Kidney (tissue), 14 donors: ENCODE data around the gene NAA16. TPM values are rescaled to one million over a fixed set of nuclear protein-coding genes. Genes with fewer than 3 reads are reported as not detected.

Experiments used
- DNase-seq, 5 donors: peaks; one replicate each; pipeline ENCODE4 v3.0.0-alpha.2; 2013 to 2020
- FAIRE-seq: peaks from 2 replicates; lab custom pipeline; 2012; peaks lifted over from hg19 to GRCh38; lab: Jason Lieb, UNC
- H3K27ac ChIP-seq, 2 donors: one replicate each; pipeline ENCODE4 v1.7.0; 2013; ENCODE audit warnings: low read depth in 2 of 2, low read length in 2 of 2, inconsistent platforms in 1 of 2
- H3K27me3 ChIP-seq: one replicate; pipeline ENCODE4 v1.7.1; 2013; ENCODE audit warnings: low read length, inconsistent platforms; ENCODE audit not compliant: control insufficient read depth, insufficient read depth
- H3K36me3 ChIP-seq, 3 donors: one replicate each; pipeline versions ENCODE4 v1.7.0 to v1.7.1; 2013; ENCODE audit warnings: low read length in 3 of 3, control low read depth in 1 of 3, inconsistent platforms in 1 of 3; ENCODE audit not compliant: insufficient read depth in 3 of 3, control insufficient read depth in 2 of 3
- H3K4me1 ChIP-seq, 3 donors: one replicate each; pipeline versions ENCODE4 v1.7.0 to v1.7.1; 2013; ENCODE audit warnings: low read length in 3 of 3, inconsistent platforms in 1 of 3, low read depth in 1 of 3; ENCODE audit not compliant: control insufficient read depth in 2 of 3, insufficient read depth in 2 of 3
- H3K4me3 ChIP-seq, 3 donors: one replicate each; pipeline versions ENCODE4 v1.7.0 to v1.8.1; 2013; ENCODE audit warnings: low read length in 3 of 3, control low read depth in 1 of 3, inconsistent platforms in 1 of 3
- H3K9ac ChIP-seq, 3 donors: one replicate each; pipeline versions ENCODE4 v1.7.0 to v1.7.1; 2013; ENCODE audit warnings: low read length in 3 of 3, control low read depth in 1 of 3, inconsistent platforms in 1 of 3
- H3K9me3 ChIP-seq, 3 donors: one replicate each; pipeline versions ENCODE4 v1.7.0 to v1.7.1; 2013; ENCODE audit warnings: low read length in 3 of 3, control low read depth in 1 of 3, inconsistent platforms in 1 of 3; ENCODE audit not compliant: control insufficient read depth in 2 of 3, insufficient read depth in 1 of 3
- intact Hi-C: fragments of 100-400 bp; cut with DNase I; formaldehyde crosslinking; loops from one replicate; pipeline ENCODE4 v1.11.1; 2022
- polyA plus RNA-seq: library from polyadenylated mRNA; stranded (reverse); fragments of 350-450 nt; fragmentation: Illumina TruSeq; extraction: RNeasy Lipid Tissue Mini Kit (QIAGEN cat#74804); gene quantifications from one replicate; pipeline ENCODE4 v1.2.3, GENCODE V29; 2014; ENCODE audit warnings: low read depth, low replicate concordance; ENCODE audit not compliant: insufficient read depth
- total RNA-seq: library from RNA; stranded (reverse); fragmentation: NEBNext Ultra II Directional; extraction: Animal tissue kit (Norgen Biotek cat#: 25700); gene quantifications from one replicate; pipeline ENCODE4 v1.2.1, GENCODE V29; 2021
- TF ChIP-seq, protein P1 (sequence below): IDR thresholded peaks from 3 replicates; pipeline ENCODE4 v1.5.1; 2012; ENCODE audit warnings: mild to moderate bottlenecking, moderate library complexity, borderline replicate concordance; ENCODE audit not compliant: insufficient read depth; ENCODE audit errors: extremely low read depth
- donor health status: control.
- donor health status: control.
- donor health status: control.
- donor health status: control.
- donor health status: control.
- donor health status: DM: yes; HTN: yes; CAD: no.
- donor health status: Normal renal cell carcinoma (clear cell type).

Gene NAA16
- total and polyA plus RNA-seq, 2 donors from 2014 or later = 6.4 to 22.3 TPM

DNA sequence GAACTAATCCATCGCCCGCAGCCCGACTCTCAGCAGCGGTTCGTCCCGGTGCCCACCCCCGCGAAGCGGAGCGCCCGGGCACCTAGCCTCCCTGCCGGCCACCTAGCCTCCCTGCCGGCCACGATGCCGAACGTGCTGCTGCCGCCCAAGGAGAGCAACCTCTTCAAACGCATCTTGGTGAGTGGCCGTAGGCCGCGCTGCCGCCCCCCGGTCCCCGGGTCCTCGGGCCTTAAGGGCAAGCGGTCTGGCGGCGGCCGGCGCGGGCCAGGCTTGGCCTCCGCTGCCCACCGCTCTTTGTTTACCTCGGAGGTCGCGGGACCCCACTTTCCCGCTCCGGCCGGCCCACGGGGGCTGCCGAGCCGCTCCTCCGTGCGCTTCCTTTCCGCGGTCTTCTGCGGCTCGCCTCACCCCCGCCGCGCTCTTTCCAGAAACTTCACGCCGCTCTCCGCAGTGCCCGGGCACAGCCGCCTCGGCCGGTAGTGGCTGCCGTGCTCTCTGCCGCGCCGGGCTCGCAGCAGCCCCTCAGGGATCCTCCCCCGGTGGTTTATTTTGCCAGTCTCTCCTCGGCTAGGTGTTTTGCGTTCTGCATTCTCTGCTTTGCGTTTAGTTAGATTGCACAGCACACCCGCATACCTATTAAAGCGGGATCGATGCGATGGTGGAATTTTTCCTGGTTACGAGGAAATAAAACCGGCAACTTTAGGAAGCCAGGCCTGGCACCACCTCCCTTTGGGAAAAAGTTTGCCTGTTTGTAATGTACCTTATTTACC, 524 bp downstream of the NAA16 start:
- TF ChIP-seq, protein P1, sequence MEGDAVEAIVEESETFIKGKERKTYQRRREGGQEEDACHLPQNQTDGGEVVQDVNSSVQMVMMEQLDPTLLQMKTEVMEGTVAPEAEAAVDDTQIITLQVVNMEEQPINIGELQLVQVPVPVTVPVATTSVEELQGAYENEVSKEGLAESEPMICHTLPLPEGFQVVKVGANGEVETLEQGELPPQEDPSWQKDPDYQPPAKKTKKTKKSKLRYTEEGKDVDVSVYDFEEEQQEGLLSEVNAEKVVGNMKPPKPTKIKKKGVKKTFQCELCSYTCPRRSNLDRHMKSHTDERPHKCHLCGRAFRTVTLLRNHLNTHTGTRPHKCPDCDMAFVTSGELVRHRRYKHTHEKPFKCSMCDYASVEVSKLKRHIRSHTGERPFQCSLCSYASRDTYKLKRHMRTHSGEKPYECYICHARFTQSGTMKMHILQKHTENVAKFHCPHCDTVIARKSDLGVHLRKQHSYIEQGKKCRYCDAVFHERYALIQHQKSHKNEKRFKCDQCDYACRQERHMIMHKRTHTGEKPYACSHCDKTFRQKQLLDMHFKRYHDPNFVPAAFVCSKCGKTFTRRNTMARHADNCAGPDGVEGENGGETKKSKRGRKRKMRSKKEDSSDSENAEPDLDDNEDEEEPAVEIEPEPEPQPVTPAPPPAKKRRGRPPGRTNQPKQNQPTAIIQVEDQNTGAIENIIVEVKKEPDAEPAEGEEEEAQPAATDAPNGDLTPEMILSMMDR = no peak
- no peaks in the 10 kb centered on the region for H3K9me3 ChIP-seq
- peak overlapping the region; percentile 75 to 91 (median 90) for H3K9ac ChIP-seq
- H3K36me3 ChIP-seq = no peaks in the 10 kb centered on the region
- peak overlapping the region; percentile 76 to 90 (median 88) for H3K4me3 ChIP-seq
- DNase-seq (peak in 4 of 5 donors; percentile 45 to 84 (median 59)), FAIRE-seq (no peak)
- peak overlapping the region; percentile 87 to 94 for H3K27ac ChIP-seq
- intact Hi-C loops = no loop called here
- H3K4me1 ChIP-seq = peaks cover 0 to 6% (median 0%) of the 10 kb centered on the region in 3 donors
- H3K27me3 ChIP-seq = no peaks in the 10 kb centered on the region

DNA sequence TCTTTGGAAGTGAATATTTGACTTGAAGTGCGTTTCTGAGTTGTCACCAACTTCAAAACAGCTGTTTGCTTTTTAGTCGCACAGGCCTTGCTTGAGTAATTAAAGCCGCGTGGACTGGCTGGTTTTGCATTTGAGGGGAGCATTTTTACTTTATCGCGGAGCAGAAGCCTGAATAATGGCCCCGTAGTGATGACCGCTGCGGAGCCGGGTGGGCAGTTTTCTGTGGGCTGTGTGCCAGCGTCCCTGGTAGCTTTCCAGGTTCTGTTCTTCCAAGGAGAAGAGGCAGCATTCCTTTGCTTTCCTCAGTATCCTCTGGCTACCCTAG, 1.1 kb downstream of the NAA16 start:
- H3K27me3 ChIP-seq = no peaks in the 10 kb centered on the region

GRCh38 chr13:41313117-41313516, 2.0 kb downstream of the NAA16 start:
- no peak for FAIRE-seq
- intact Hi-C loops = no loop called here

More for the DNA sequence above, 1.1 kb downstream of the NAA16 start:
- Histone ChIP-seq H3K9ac (peak overlapping the region; percentile 75 to 91 (median 90)), H3K36me3 (no peaks in the 10 kb centered on the region), H3K27ac (peak overlapping the region; percentile 87 to 94), H3K4me3 (peak overlapping the region; percentile 76 to 90 (median 88)), H3K9me3 (no peaks in the 10 kb centered on the region), H3K4me1 (peaks cover 0 to 6% (median 0%) of the 10 kb centered on the region in 3 donors)
- TF ChIP-seq, protein P1 = no peak
- intact Hi-C loops = no loop called here
- DNase-seq = peak in 4 of 5 donors; percentile 46 to 79 (median 60)
- FAIRE-seq = no peak

More at GRCh38 chr13:41313117-41313516, 2.0 kb downstream of the NAA16 start:
- Histone ChIP-seq H3K4me1 (peaks cover 0 to 6% (median 0%) of the 10 kb centered on the region in 3 donors), H3K36me3 (no peaks in the 10 kb centered on the region), H3K9ac (no peak overlapping the region), H3K27me3 (no peaks in the 10 kb centered on the region), H3K27ac (no peak overlapping the region), H3K9me3 (no peaks in the 10 kb centered on the region), H3K4me3 (no peak overlapping the region)
- TF ChIP-seq, protein P1 = no peak
- peak in 2 of 5 donors; percentile 15 to 28 for DNase-seq
